H1 (cell line): ENCODE results near the gene SPATS2L. TPM values are rescaled to one million over a fixed set of nuclear protein-coding genes. Genes with fewer than 3 reads are reported as not detected.

ENCODE experiments used
- HDAC2 ChIP-seq, 2 experiments: fragments of 300-600 bp in 1 of 2; sonication (generic) in 1 of 2; IDR thresholded peaks; 2 replicates each; pipeline ENCODE4 v1.6.1; 2011 to 2012; ENCODE audit warnings: low read depth in 2 of 2, low read length in 2 of 2, mild to moderate bottlenecking in 2 of 2, moderate library complexity in 2 of 2, borderline replicate concordance in 1 of 2, inconsistent platforms in 1 of 2
- MAFK ChIP-seq: IDR thresholded peaks from 2 replicates; pipeline ENCODE4 v1.6.1; 2012; ENCODE audit warnings: low read depth, mild to moderate bottlenecking, improper control_type of control experiment, low read length
- RAD21 ChIP-seq, 2 experiments: IDR thresholded peaks in 1 of 2; conservative IDR thresholded peaks in 1 of 2; 2 replicates each; pipeline ENCODE4 v1.6.1; 2011; ENCODE audit warnings: low read depth in 2 of 2, low read length in 2 of 2, improper control_type of control experiment in 1 of 2, inconsistent platforms in 1 of 2, mild to moderate bottlenecking in 1 of 2, moderate library complexity in 1 of 2
- RNF2 ChIP-seq: fragments of 200-900, 300-1000 bp; sonication (generic); IDR thresholded peaks from 2 replicates; pipeline ENCODE4 v1.7.1; 2016; ENCODE audit warnings: borderline replicate concordance, low read depth, mild to moderate bottlenecking, antibody characterized with exemption, low read length; ENCODE audit not compliant: poor library complexity, severe bottlenecking; ENCODE audit errors: missing control alignments
- polyA plus RNA-seq, 7 experiments: library from polyadenylated mRNA; depleted of rRNA in 3 of 7; stranded (reverse) in 5 of 7; unstranded in 2 of 7; fragments of >200 nt in 5 of 7; fragments of 200-250 nt in 2 of 7; gene quantifications; 1 replicate in 5 of 7; 2 replicates in 1 of 7; 4 replicates in 1 of 7; pipeline versions ENCODE4 v1.2.1 to v1.2.3, GENCODE V29; 2011 to 2013; ENCODE audit warnings: missing spikeins in 2 of 7, mixed read lengths in 2 of 7
- total RNA-seq: library from RNA; stranded (reverse); fragmentation: NEBNext Ultra II Directional; extraction: Animal tissue kit (Norgen Biotek cat#: 25700); gene quantifications from 2 replicates; pipeline ENCODE4 v1.2.1, GENCODE V29; 2021
- TF ChIP-seq, protein P1 (sequence below): fragments of 300-600 bp; sonication (generic); IDR thresholded peaks from 2 replicates; pipeline ENCODE4 v1.7.1; 2012; ENCODE audit warnings: low read length, moderate library complexity, mild to moderate bottlenecking, inconsistent platforms; ENCODE audit not compliant: insufficient replicate concordance

SPATS2L gene
- total and polyA plus RNA-seq, 2 of the 8 experiments (the other 6 are each of a cell fraction or from before 2014, with no cell fraction given) = 67.3 to 189 TPM

DNA sequence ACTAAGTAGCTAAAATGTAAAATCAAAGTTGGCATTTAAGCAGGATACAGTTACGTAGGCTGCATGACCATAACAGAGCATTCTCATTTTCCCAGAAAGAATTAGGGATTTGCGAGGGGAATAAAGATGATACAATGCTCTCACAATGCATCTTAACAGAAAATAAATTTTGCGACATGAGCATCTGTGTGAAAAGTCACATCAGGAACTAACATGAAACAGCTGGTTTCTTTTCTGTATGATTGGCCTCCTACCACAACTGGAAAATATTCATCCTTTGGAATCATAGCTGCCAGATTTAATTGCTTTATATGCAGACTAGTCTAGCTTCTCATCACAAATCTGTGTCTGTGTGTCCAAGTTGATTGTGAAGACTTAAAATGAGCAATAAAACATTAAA is 137.4 kb downstream of the SPATS2L start (continued):
- TF ChIP-seq MAFK = no peak
- TF ChIP-seq HDAC2 (IDR thresholded peaks at IDR 0.05; ENCODE audit: borderline replicate concordance in 1 of 2, low read depth in 2 of 2, low read length in 2 of 2) = no peak
- TF ChIP-seq RAD21 (IDR thresholded peaks at IDR 0.05 in 1 of 2, conservative IDR thresholded peaks at IDR 0.05 in 1 of 2; ENCODE audit: low read depth in 2 of 2, low read length in 2 of 2) = no peak
- no peak for TF ChIP-seq RNF2
- TF ChIP-seq, protein P1, sequence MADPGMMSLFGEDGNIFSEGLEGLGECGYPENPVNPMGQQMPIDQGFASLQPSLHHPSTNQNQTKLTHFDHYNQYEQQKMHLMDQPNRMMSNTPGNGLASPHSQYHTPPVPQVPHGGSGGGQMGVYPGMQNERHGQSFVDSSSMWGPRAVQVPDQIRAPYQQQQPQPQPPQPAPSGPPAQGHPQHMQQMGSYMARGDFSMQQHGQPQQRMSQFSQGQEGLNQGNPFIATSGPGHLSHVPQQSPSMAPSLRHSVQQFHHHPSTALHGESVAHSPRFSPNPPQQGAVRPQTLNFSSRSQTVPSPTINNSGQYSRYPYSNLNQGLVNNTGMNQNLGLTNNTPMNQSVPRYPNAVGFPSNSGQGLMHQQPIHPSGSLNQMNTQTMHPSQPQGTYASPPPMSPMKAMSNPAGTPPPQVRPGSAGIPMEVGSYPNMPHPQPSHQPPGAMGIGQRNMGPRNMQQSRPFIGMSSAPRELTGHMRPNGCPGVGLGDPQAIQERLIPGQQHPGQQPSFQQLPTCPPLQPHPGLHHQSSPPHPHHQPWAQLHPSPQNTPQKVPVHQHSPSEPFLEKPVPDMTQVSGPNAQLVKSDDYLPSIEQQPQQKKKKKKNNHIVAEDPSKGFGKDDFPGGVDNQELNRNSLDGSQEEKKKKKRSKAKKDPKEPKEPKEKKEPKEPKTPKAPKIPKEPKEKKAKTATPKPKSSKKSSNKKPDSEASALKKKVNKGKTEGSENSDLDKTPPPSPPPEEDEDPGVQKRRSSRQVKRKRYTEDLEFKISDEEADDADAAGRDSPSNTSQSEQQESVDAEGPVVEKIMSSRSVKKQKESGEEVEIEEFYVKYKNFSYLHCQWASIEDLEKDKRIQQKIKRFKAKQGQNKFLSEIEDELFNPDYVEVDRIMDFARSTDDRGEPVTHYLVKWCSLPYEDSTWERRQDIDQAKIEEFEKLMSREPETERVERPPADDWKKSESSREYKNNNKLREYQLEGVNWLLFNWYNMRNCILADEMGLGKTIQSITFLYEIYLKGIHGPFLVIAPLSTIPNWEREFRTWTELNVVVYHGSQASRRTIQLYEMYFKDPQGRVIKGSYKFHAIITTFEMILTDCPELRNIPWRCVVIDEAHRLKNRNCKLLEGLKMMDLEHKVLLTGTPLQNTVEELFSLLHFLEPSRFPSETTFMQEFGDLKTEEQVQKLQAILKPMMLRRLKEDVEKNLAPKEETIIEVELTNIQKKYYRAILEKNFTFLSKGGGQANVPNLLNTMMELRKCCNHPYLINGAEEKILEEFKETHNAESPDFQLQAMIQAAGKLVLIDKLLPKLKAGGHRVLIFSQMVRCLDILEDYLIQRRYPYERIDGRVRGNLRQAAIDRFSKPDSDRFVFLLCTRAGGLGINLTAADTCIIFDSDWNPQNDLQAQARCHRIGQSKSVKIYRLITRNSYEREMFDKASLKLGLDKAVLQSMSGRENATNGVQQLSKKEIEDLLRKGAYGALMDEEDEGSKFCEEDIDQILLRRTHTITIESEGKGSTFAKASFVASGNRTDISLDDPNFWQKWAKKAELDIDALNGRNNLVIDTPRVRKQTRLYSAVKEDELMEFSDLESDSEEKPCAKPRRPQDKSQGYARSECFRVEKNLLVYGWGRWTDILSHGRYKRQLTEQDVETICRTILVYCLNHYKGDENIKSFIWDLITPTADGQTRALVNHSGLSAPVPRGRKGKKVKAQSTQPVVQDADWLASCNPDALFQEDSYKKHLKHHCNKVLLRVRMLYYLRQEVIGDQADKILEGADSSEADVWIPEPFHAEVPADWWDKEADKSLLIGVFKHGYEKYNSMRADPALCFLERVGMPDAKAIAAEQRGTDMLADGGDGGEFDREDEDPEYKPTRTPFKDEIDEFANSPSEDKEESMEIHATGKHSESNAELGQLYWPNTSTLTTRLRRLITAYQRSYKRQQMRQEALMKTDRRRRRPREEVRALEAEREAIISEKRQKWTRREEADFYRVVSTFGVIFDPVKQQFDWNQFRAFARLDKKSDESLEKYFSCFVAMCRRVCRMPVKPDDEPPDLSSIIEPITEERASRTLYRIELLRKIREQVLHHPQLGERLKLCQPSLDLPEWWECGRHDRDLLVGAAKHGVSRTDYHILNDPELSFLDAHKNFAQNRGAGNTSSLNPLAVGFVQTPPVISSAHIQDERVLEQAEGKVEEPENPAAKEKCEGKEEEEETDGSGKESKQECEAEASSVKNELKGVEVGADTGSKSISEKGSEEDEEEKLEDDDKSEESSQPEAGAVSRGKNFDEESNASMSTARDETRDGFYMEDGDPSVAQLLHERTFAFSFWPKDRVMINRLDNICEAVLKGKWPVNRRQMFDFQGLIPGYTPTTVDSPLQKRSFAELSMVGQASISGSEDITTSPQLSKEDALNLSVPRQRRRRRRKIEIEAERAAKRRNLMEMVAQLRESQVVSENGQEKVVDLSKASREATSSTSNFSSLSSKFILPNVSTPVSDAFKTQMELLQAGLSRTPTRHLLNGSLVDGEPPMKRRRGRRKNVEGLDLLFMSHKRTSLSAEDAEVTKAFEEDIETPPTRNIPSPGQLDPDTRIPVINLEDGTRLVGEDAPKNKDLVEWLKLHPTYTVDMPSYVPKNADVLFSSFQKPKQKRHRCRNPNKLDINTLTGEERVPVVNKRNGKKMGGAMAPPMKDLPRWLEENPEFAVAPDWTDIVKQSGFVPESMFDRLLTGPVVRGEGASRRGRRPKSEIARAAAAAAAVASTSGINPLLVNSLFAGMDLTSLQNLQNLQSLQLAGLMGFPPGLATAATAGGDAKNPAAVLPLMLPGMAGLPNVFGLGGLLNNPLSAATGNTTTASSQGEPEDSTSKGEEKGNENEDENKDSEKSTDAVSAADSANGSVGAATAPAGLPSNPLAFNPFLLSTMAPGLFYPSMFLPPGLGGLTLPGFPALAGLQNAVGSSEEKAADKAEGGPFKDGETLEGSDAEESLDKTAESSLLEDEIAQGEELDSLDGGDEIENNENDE = no peak
